Sciatic nerve (tissue), 2 donors: Measurements from ENCODE around the gene MCL1. TPM values are rescaled to one million over a fixed set of nuclear protein-coding genes. Genes with fewer than 3 reads are reported as not detected.

Experiments
- ATAC-seq: fragments of 200-7000 bp; cut with Tn5 transposase; one replicate; pipeline ENCODE4 v1.9.1; 2020; ENCODE audit warnings: mild to moderate bottlenecking, moderate library complexity
- DNase-seq: peaks from one replicate; pipeline ENCODE4 v3.0.0-alpha.2; 2020; ENCODE audit warnings: low spot score
- intact Hi-C: fragments of 100-400 bp; cut with DNase I; formaldehyde crosslinking; loops from one replicate; pipeline ENCODE4 v1.14.2; 2022
- total RNA-seq: library from RNA; stranded (reverse); fragmentation: NEBNext Ultra II Directional; extraction: Animal tissue kit (Norgen Biotek cat#: 25700); gene quantifications from one replicate; pipeline ENCODE4 v1.2.1, GENCODE V29; 2021
- donor health status: DM: no; HTN: no; CAD: no.
- donor health status: DM: no; HTN: no; CAD: no.

The MCL1 gene
- total RNA-seq, 1 donor from 2014 or later, result 214 TPM

- ATAC-seq (peak; percentile 52), DNase-seq (no peak)
- intact Hi-C loops, result no loop called here
Measured at GRCh38 chr1:150550222-150551050, 29.0 kb downstream of the MCL1 start.

- DNase-seq (peak; percentile 78), ATAC-seq (peak; percentile 19)
- intact Hi-C loops, result no loop called here
Measured at GRCh38 chr1:150549496-150550221, 29.8 kb downstream of the MCL1 start.

- peak; percentile 4 for ATAC-seq
- peak; percentile 77 for DNase-seq
- intact Hi-C loops, result no loop called here
Measured at GRCh38 chr1:150548632-150549495, 30.5 kb downstream of the MCL1 start, which contains the start of gene ADAMTSL4. TSS of gene ADAMTSL4 (plus strand) at chr1:150549408. CDS start at chr1:150552289, 2,881 bp downstream.

- intact Hi-C loops, result no loop called here
- no peak for DNase-seq
- no peak for ATAC-seq
Measured at GRCh38 chr1:150548324-150548631, 31.1 kb downstream of the MCL1 start.

GRCh38 chr1:150546294-150546937 is 33.0 kb downstream of the MCL1 start:
- intact Hi-C loops, result no loop called here
- DNase-seq (no peak), ATAC-seq (no peak)

DNA sequence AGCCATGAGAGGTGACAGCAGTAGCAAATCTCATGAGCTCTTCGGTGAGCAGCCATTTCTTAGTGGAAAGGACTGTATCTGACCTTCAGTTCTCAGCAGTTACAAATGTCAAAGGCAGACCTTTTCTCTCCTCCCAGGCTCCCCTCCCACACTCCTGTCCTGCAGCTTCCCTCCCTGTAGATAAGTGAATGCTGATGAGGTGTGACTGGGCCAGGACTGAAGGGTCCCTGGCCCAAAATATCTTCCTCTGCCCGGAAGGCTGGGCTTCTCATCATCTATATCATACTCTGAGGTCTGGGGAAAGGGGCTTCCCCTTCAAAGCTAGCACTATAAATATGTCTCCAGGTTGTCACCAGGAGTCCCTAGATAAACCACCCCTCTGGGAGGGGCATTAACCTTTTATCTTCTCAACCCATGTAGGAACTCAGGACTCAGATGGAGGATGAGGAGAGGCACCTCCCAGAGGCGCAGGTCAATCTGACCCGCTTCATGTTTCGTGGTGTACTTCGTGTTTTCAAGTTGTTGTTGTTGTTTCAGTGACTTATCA is 33.9 kb downstream of the MCL1 start:
- no peak for DNase-seq
- no peak for ATAC-seq
- intact Hi-C loops, result no loop called here

DNA sequence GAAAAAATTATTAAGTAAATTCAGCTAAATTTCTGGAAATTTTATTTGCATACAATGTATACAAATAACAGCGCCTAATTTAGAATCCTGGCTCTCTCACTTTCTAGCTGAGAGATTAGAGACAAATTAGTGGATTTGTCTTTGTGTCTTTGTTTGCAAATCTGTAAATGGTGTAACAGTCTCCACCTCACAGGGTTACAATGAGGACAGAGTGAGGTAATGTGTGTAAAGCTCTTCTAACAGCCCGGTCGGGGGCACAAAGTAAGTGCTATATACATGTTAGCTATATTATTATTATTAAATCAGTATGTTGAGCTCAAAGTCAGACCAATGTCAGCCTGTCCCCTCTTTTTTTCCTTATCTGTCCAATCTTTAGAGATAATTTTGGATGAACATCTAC is 35.2 kb downstream of the MCL1 start:
- no peak for ATAC-seq
- no peak for DNase-seq
- intact Hi-C loops, result no loop called here

- ATAC-seq, result peak; percentile 38
- no peak for DNase-seq
- intact Hi-C loops, result no loop called here
Measured at GRCh38 chr1:150543500-150544143, 35.8 kb downstream of the MCL1 start.

DNA sequence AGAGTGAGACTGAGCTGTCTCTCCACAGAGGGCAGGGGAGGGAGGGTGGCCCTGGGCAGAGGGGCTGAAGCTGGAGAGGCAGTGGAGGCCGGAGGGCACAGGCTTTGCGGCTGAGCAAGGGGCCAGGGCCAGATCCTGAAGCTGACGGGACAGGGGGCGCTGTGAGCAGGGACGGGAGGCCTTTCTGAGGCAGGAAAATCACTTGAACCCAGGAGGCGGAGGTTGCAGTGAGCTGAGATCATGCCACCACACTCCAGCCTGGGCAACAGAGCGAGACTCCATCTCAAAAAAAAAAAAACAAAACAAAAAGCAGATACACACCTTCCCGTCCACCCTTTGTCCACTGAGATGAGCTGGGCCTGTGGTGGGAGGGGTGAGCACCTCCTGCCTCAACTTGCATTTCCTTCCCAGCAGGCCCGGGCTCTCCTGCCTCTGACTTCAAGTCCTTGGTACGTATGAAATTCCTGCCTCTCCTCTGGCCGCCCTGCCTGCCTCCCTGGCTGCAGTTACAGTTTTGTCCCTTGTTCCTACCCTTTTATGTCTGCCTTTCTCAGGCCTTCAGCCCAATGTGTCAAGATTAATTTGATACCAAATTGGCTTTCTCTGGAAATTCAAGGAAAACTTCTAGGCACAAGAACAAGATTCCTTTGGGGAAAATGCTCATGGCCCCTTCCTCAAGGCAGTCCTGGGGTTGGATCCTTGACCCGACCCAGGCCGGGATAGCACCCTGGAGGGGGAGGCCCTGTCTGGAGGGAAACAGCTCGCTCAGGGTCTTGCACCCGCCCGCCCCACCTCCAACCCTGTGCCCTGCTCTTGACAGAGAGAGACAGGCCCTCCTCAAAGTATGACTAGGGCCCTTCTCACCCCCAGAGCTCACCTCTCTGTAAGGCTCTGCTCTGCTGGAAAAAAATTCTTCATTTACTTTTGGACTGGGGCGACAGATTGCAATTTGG is 41.4 kb downstream of the MCL1 start:
- ATAC-seq, result peak; percentile 50
- no peak for DNase-seq
- intact Hi-C loops, result no loop called here

GRCh38 chr1:150536836-150537731 is 42.3 kb downstream of the MCL1 start:
- ATAC-seq (no peak), DNase-seq (no peak)
- intact Hi-C loops, result no loop called here

- no peak for DNase-seq
- ATAC-seq, result no peak
- intact Hi-C loops, result no loop called here
Measured at GRCh38 chr1:150535511-150536287, 43.7 kb downstream of the MCL1 start.

DNA sequence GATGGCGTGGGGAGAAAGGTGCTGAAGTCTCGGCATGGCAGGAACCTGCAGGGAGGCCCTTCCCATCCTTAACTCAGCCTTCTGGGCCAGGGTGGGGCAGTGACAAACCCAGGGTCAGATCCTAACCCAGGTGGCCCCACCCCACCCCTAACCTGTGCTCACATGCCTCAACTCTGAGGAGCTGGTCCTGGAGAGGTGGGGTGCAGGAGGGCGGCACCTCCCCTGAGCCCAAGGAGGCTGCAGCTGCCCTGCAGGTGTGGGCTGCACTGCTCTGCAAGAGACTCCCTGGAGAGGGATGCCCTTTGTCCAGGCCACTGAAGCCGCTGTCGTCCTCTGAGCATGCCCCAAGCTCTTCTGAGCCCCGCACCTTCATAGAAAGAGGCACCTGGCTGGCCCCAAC is 45.4 kb downstream of the MCL1 start:
- ATAC-seq, result no peak
- DNase-seq, result no peak
- intact Hi-C loops, result no loop called here

DNA sequence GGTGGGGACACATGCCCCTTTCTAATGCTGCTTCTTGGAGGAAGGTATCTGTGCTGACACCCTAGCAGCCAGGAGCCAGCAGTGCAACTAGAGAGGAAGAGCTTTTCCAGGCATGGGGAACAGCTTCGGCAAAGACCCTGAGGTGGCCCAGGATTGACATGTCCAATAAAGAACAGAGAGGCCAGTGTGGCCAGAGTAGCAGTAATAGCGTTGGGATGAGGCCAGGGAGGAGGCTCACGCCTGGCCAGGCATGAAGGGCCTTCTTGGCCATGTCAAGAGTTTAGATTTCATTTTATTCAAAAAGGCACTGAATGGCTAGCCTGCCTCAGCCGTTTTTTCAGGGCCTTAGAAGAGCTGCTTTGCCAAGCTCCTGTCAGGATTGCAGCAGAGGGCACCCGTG is 46.5 kb downstream of the MCL1 start:
- intact Hi-C loops, result no loop called here
- DNase-seq (no peak), ATAC-seq (peak; percentile 13)

- DNase-seq, result no peak
- no peak for ATAC-seq
- intact Hi-C loops, result loop anchor here (2.0 kb wide), 1 partner anchor 46 kb away; no protein-coding TSS in a partner anchor
Measured at GRCh38 chr1:150530491-150531159, 48.8 kb downstream of the MCL1 start.

GRCh38 chr1:150529017-150529416 is 50.4 kb downstream of the MCL1 start:
- no peak for DNase-seq
- intact Hi-C loops, result no loop called here
- ATAC-seq, result peak; percentile 6
